ENCODE measurements around the gene ATP2A1.

DNA sequence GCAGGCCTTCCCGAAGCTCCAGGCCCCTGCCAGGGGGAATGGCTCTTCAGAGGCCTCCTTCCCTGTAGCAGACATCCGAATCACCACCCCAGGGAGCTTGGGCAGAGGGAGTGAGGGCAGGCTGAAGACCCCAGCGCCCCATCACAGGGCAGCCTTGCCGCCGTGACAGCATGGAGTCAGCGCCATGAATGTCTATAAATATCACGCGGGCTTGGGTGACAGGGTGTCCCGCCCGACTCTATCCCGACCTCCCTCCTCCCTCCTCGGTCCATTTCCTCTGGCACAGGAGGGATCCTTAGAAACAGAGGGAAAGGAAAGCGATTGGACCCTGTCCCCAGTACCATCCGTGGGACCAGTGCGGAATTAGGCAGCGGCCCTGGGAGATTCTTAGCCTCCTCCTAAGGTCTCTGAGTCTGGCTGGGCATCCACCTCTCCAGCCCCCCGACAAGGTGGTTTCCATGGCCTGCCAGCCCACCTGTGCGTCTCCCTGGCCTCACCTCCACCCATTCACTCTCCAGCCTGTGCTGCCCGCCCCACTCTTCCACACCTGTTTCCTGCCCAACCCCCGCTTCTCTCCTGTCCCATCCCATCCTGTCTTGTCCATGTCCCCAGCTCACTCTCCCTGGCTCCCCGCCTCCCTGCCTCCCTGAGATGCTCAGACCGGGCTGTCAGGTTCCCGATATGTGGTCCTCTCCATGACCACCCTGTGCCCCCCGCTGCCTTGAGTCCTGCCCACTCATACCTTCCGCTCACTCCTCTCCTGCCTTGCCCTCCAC, 5.1 kb downstream of the ATP2A1 start:
- no peak for TF ChIP-seq POLR2A (IDR thresholded peaks at IDR 0.05)
- TF ChIP-seq, protein P1, sequence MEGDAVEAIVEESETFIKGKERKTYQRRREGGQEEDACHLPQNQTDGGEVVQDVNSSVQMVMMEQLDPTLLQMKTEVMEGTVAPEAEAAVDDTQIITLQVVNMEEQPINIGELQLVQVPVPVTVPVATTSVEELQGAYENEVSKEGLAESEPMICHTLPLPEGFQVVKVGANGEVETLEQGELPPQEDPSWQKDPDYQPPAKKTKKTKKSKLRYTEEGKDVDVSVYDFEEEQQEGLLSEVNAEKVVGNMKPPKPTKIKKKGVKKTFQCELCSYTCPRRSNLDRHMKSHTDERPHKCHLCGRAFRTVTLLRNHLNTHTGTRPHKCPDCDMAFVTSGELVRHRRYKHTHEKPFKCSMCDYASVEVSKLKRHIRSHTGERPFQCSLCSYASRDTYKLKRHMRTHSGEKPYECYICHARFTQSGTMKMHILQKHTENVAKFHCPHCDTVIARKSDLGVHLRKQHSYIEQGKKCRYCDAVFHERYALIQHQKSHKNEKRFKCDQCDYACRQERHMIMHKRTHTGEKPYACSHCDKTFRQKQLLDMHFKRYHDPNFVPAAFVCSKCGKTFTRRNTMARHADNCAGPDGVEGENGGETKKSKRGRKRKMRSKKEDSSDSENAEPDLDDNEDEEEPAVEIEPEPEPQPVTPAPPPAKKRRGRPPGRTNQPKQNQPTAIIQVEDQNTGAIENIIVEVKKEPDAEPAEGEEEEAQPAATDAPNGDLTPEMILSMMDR (IDR thresholded peaks at IDR 0.05) = no peak
